Subcutaneous adipose tissue (tissue), 4 donors: ENCODE measurements around the gene ZNF831. TPM values are rescaled to one million over a fixed set of nuclear protein-coding genes. Genes with fewer than 3 reads are reported as not detected.

Experiments used
- CTCF ChIP-seq: fragments of 450-650 bp; IDR thresholded peaks from one replicate; pipeline ENCODE4 v1.5.1; 2016; ENCODE audit warnings: low read depth, mild to moderate bottlenecking, control low read depth, antibody characterized with exemption, moderate library complexity
- total RNA-seq, 4 donors: library from RNA; depleted of rRNA; stranded (reverse); fragments of >200 nt; gene quantifications; one replicate each; pipeline ENCODE4 v1.1.0, GENCODE V29; 2016

Gene ZNF831
- total RNA-seq, 4 donors from 2014 or later = 0.19 to 1.0 (median 0.77) TPM

- TF ChIP-seq CTCF = no peak
These were observed 84.4 kb downstream of the ZNF831 start for GRCh38 chr20:59247731-59248684.

- TF ChIP-seq CTCF = no peak
These were observed 86.7 kb downstream of the ZNF831 start for GRCh38 chr20:59250293-59250692.

GRCh38 chr20:59253325-59253724, 89.7 kb downstream of the ZNF831 start:
- TF ChIP-seq CTCF = no peak

- TF ChIP-seq CTCF = no peak
These were observed 90.2 kb downstream of the ZNF831 start for GRCh38 chr20:59253779-59254319.

GRCh38 chr20:59255256-59255655, 91.6 kb downstream of the ZNF831 start:
- no peak for TF ChIP-seq CTCF

GRCh38 chr20:59258221-59258621, 94.6 kb downstream of the ZNF831 start:
- TF ChIP-seq CTCF = no peak

- TF ChIP-seq CTCF = no peak
These were observed 96.3 kb downstream of the ZNF831 start for GRCh38 chr20:59259946-59260345.
